ENCODE measurements around the gene CDKN2C.
A peak's percentile ranks its signal among the peaks of the same experiment; 100 is the strongest.

The CDKN2C gene

DNA sequence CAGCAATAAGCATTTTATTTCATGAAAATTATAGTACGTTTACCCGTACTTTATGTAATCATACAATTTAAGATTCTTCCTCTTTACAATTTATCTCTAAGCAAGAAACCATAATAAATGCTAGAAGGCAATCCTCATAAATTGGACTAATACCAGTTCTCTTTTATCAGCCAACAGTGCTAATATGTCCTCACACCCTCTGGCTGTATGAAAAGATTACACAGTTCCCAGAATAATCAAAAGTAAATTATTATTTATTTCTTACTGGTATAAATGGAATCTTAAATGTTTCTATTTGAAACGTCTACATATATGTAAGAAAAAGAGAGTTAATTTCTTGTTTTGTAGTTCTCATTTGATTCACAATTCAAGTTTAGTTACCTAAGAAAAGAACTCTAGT is 3.1 kb upstream of the CDKN2C start:
- DNase-seq (ENCODE audit: insufficient read length, low spot score): no peak
- no peak for FAIRE-seq
- no peak for TF ChIP-seq PAX5 (IDR thresholded peaks at IDR 0.05; ENCODE audit: insufficient read depth, low read length, severe bottlenecking)
- no peak for TF ChIP-seq POLR2A (IDR thresholded peaks at IDR 0.05; ENCODE audit: low read depth, low read length)
- TF ChIP-seq POLR2AphosphoS5 (IDR thresholded peaks at IDR 0.05; ENCODE audit: low read depth, low read length): no peak
- TF ChIP-seq SPI1 (IDR thresholded peaks at IDR 0.05; ENCODE audit: low read depth, low read length): no peak
- no peak for TF ChIP-seq TAF1 (IDR thresholded peaks at IDR 0.05; ENCODE audit: low read depth, low read length)
- no peak for TF ChIP-seq POU2F2 (IDR thresholded peaks at IDR 0.05; ENCODE audit: low read depth, low read length)

DNA sequence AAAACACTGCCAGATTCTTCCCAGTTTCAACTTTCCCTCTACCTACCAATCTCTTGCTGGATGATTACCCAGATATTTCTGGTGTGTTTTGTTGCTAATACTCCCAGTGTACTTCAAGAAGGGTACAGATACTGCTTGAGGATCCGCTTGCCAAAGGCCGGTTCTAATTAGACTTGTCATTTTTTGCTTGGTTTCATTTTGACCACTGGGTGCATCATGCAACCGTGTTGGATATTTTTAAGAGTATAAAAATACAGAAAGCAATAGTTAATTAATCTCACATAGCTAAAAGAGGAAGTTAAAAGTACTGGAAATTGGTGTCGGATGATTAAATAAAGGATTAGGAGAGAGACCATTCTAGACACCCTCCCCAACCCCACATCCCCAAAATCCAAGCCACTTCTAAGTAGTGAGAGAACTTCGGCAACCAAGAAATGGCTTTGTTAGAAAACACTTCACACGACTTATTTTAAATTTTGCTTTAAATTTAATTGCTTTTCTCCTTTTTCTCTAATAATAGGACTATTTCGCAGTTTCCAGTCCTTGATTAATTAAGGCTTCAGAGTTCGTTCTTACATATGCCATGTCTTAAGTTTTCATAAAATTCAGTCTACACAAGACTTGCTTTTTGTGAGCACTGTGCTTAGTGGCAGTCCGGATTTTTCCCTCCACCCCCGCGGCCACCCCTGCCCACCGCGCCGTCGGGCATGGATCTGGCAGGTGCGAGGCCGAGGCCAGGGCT is 2.5 kb upstream of the CDKN2C start:
- DNase-seq (ENCODE audit: insufficient read length, low spot score) (no peak), FAIRE-seq (no peak)
- TF ChIP-seq SPI1 (IDR thresholded peaks at IDR 0.05; ENCODE audit: low read depth, low read length) (no peak), POU2F2 (IDR thresholded peaks at IDR 0.05; ENCODE audit: low read depth, low read length) (no peak), TAF1 (IDR thresholded peaks at IDR 0.05; ENCODE audit: low read depth, low read length) (no peak)

DNA sequence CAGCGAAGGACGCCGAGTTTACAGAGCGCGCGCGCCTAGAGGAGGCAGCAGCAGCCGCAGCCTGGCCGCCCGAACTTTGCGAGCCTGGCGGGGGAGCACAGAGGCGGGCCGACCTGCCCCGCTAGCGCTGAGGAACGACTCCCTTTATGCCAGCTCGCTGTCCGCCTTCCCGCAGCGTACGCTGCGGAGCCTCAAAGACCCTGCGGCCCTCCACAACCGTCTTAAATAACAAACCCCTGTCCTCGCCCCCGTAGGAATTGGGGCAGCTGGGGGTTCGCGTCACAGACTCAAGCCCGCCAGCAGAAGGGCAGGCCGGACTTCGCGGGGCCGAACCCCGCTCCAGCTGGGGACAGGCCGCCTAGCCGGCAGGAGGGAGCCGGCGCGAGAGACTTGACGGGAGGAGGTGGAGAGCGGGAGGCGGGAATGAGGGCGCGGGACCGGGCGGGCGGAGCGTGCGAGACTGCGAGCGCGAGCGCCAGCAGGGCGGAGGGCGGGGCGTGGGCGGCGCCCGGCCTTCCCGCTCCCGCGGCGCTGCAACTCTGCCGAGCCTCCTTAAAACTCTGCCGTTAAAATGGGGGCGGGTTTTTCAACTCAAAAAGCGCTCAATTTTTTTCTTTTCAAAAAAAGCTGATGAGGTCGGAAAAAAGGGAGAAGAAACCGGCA is 1.8 kb upstream of the CDKN2C start:
- TF ChIP-seq PAX5 (IDR thresholded peaks at IDR 0.05; ENCODE audit: insufficient read depth, low read length, severe bottlenecking): no peak
- no peak for TF ChIP-seq POLR2AphosphoS5 (IDR thresholded peaks at IDR 0.05; ENCODE audit: low read depth, low read length)
- no peak for TF ChIP-seq SPI1 (IDR thresholded peaks at IDR 0.05; ENCODE audit: low read depth, low read length)
- no peak for TF ChIP-seq POLR2A (IDR thresholded peaks at IDR 0.05; ENCODE audit: low read depth, low read length)
- no peak for TF ChIP-seq POU2F2 (IDR thresholded peaks at IDR 0.05; ENCODE audit: low read depth, low read length)
- TF ChIP-seq TAF1 (IDR thresholded peaks at IDR 0.05; ENCODE audit: low read depth, low read length): no peak
- peak; percentile 73 for DNase-seq (ENCODE audit: insufficient read length, low spot score)
- peak; percentile 88 for FAIRE-seq

DNA sequence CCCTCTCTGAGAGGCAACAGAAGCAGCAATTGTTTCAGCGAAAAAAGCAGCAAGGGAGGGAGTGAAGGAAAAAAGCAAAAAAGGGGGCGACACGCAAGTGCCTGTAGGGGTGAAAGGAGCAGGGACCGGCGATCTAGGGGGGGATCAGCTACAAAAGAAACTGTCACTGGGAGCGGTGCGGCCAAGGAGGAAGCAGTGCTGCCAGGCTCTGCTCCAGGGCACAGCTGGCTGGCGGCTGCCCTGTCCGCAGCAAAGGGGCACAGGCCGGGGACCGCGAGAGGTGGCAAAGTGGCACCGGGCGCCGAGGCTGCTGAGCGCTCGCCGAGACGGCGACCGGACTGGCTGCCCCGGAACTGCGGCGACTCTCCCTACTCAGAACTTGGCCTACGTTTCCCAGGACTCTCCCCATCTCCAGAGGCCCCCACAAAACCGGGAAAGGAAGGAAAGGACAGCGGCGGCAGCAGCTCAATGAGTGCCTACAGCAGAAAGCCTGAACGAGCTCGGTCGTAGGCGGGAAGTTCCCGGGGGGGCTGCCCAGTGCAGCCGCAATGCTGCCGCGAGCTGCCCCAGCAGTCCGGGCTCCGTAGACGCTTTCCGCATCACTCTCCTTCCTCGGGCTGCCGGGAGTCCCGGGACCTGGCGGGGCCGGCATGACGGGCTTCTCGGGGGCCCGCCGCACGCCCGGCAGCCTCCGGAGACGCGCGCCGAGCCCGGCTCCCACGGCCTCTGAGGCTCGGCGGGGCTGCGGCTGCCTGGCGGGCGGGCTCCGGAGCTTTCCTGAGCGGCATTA is 1.0 kb upstream of the CDKN2C start:
- FAIRE-seq (peak; percentile 26), DNase-seq (ENCODE audit: insufficient read length, low spot score) (peak; percentile 24)
- no peak for TF ChIP-seq POLR2A (IDR thresholded peaks at IDR 0.05; ENCODE audit: low read depth, low read length)
- no peak for TF ChIP-seq TAF1 (IDR thresholded peaks at IDR 0.05; ENCODE audit: low read depth, low read length)
- TF ChIP-seq SPI1 (IDR thresholded peaks at IDR 0.05; ENCODE audit: low read depth, low read length): no peak
- no peak for TF ChIP-seq POLR2AphosphoS5 (IDR thresholded peaks at IDR 0.05; ENCODE audit: low read depth, low read length)
- TF ChIP-seq PAX5 (IDR thresholded peaks at IDR 0.05; ENCODE audit: insufficient read depth, low read length, severe bottlenecking): no peak
- TF ChIP-seq POU2F2 (IDR thresholded peaks at IDR 0.05; ENCODE audit: low read depth, low read length): no peak

DNA sequence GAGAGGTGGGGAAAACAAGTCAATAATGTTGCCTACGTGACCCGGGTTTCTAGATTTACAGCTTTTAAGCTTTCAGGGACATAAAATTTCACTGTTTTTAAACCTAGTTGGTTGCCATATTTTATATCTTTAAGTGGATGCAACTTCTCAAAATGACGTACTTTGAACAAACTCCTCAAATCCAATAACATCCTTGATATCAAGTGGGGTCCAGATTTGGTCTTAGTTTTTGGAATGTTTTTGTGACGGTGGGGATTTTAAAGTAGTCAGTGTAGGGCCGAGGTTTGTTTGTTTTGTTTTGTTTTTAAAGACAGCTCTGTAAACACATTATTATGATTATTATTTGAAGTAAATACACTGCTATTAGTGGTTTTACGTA is 453 bp downstream of the CDKN2C start:
- FAIRE-seq (no peak), DNase-seq (ENCODE audit: insufficient read length, low spot score) (no peak)
- TF ChIP-seq PAX5 (IDR thresholded peaks at IDR 0.05; ENCODE audit: insufficient read depth, low read length, severe bottlenecking): no peak
- no peak for TF ChIP-seq TAF1 (IDR thresholded peaks at IDR 0.05; ENCODE audit: low read depth, low read length)
- TF ChIP-seq POLR2AphosphoS5 (IDR thresholded peaks at IDR 0.05; ENCODE audit: low read depth, low read length): no peak
- no peak for TF ChIP-seq POLR2A (IDR thresholded peaks at IDR 0.05; ENCODE audit: low read depth, low read length)
- no peak for TF ChIP-seq SPI1 (IDR thresholded peaks at IDR 0.05; ENCODE audit: low read depth, low read length)
- TF ChIP-seq POU2F2 (IDR thresholded peaks at IDR 0.05; ENCODE audit: low read depth, low read length): no peak

DNA sequence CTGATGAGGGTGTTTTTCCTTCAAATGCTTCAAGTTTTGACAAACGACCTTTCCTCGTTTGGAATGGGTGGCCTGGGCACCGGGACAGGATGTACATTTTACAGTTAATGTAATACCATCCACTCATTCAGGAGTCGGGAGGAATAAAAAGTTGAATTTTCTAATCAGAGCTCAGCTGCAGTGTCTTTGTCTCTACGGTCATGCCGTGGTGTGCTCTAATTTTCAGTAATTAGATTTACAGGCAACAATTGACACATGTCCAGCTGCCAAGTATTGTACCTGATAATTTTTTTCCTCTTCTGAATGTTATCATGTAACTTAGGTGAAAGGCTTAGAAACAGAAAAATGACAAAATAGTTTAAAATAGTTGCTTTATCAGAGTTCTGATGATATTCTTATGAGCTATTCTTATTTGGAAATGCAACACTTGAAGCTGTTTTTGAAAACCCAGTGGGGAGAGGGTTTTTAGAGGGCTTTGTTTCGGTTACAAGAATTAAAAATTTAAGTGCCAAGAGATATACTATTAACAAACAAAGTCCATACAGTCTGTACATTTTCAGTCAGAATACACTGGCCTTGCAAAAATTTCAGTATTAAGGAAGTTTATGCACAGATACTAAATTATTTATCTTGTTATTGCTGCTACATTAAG is 1.0 kb downstream of the CDKN2C start:
- TF ChIP-seq POLR2A (IDR thresholded peaks at IDR 0.05; ENCODE audit: low read depth, low read length) (no peak), POU2F2 (IDR thresholded peaks at IDR 0.05; ENCODE audit: low read depth, low read length) (no peak), POLR2AphosphoS5 (IDR thresholded peaks at IDR 0.05; ENCODE audit: low read depth, low read length) (no peak), TAF1 (IDR thresholded peaks at IDR 0.05; ENCODE audit: low read depth, low read length) (no peak), SPI1 (IDR thresholded peaks at IDR 0.05; ENCODE audit: low read depth, low read length) (no peak), PAX5 (IDR thresholded peaks at IDR 0.05; ENCODE audit: insufficient read depth, low read length, severe bottlenecking) (no peak)
- DNase-seq (ENCODE audit: insufficient read length, low spot score) (no peak), FAIRE-seq (no peak)

DNA sequence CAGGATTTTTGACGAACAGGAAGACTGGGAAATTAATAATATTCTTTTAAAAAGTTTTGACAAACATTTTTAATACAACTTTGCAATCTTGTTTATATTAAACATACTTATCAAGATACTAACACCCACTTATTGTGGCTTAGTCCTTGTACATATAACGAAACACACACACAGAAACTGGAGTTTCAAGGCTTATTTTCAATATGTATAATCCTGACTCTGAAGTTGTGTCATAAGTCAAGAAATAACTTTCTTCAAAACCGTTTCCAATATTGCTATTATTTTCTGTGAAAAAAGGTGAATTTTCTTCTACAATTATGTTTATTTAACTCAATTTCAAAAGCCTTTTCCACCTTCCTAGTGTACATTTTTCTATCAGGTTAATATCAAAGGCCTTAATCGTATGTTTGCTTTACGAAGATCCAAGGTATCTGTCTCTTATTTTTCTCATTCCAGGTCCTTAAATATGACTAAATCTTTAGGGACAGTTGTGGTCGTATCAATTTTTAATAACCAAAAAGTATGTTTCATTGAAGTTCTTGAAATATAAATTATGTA is 1.8 kb downstream of the CDKN2C start:
- TF ChIP-seq POLR2AphosphoS5 (IDR thresholded peaks at IDR 0.05; ENCODE audit: low read depth, low read length) (no peak), PAX5 (IDR thresholded peaks at IDR 0.05; ENCODE audit: insufficient read depth, low read length, severe bottlenecking) (no peak), SPI1 (IDR thresholded peaks at IDR 0.05; ENCODE audit: low read depth, low read length) (no peak), POU2F2 (IDR thresholded peaks at IDR 0.05; ENCODE audit: low read depth, low read length) (no peak), POLR2A (IDR thresholded peaks at IDR 0.05; ENCODE audit: low read depth, low read length) (no peak), TAF1 (IDR thresholded peaks at IDR 0.05; ENCODE audit: low read depth, low read length) (no peak)
- DNase-seq (ENCODE audit: insufficient read length, low spot score): no peak
- FAIRE-seq: no peak

DNA sequence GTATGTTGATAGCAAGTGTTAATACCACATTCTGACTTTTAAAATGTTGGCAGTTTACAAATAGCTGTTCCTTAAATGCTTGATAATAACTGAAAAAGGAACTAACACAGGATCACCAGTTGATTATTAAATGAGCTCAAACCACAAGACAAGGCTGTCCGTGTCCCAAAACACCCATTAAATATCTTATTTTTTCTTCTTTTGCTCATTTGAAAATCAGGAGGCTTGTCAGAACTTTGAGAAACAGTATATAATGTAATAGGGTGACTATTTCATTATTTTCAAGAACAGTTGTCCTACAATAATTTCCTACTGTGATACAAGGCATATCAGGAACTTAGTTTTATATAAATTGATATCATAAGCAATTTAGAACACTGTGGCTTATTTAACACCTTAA is 2.7 kb downstream of the CDKN2C start:
- no peak for FAIRE-seq

More for the DNA sequence above, 2.7 kb downstream of the CDKN2C start:
- no peak for DNase-seq (ENCODE audit: insufficient read length, low spot score)
- TF ChIP-seq POLR2AphosphoS5 (IDR thresholded peaks at IDR 0.05; ENCODE audit: low read depth, low read length) (no peak), SPI1 (IDR thresholded peaks at IDR 0.05; ENCODE audit: low read depth, low read length) (no peak), PAX5 (IDR thresholded peaks at IDR 0.05; ENCODE audit: insufficient read depth, low read length, severe bottlenecking) (no peak), TAF1 (IDR thresholded peaks at IDR 0.05; ENCODE audit: low read depth, low read length) (no peak), POLR2A (IDR thresholded peaks at IDR 0.05; ENCODE audit: low read depth, low read length) (no peak), POU2F2 (IDR thresholded peaks at IDR 0.05; ENCODE audit: low read depth, low read length) (no peak)

Data from GM12891 (cell line).